GM23338 (cell line): ENCODE results near the gene ZSCAN23. TPM values are rescaled to one million over a fixed set of nuclear protein-coding genes. Genes with fewer than 3 reads are reported as not detected.

Source experiments
- ATAC-seq: fragments of 200-7000 bp; cut with Tn5 transposase; 3 replicates; pipeline ENCODE4 v1.9.1; 2020
- DNase-seq: peaks from one replicate; pipeline ENCODE4 v3.0.0-alpha.2; 2015; ENCODE audit warnings: low spot score
- H2AFZ ChIP-seq: fragments of 200-600 bp; sonication (generic); 2 replicates; pipeline ENCODE4 v1.8.0; 2016; ENCODE audit warnings: antibody characterized with exemption, mild to moderate bottlenecking, moderate library complexity
- H3F3A ChIP-seq: fragments of 200-600 bp; sonication (generic); replicated peaks from 2 replicates; pipeline ENCODE4 v1.8.0; 2017; ENCODE audit warnings: antibody characterized with exemption, mixed run types, low read depth
- H3K27ac ChIP-seq: fragments of 200-600 bp; sonication (generic); 2 replicates; pipeline ENCODE4 v1.6.1; 2016; ENCODE audit warnings: low read depth
- H3K27me3 ChIP-seq: fragments of 200-600 bp; sonication (generic); 2 replicates; pipeline ENCODE4 v1.8.0; 2016; ENCODE audit warnings: mild to moderate bottlenecking, mixed run types, moderate library complexity; ENCODE audit not compliant: insufficient read depth
- H3K36me3 ChIP-seq: fragments of 200-600 bp; sonication (generic); 2 replicates; pipeline ENCODE4 v1.8.0; 2016; ENCODE audit warnings: mild to moderate bottlenecking; ENCODE audit not compliant: insufficient read depth
- H3K4me1 ChIP-seq: fragments of 200-600 bp; sonication (generic); 2 replicates; pipeline ENCODE4 v1.8.0; 2016; ENCODE audit warnings: mild to moderate bottlenecking, moderate library complexity; ENCODE audit not compliant: insufficient read depth
- H3K4me2 ChIP-seq: fragments of 200-600 bp; sonication (generic); 2 replicates; pipeline ENCODE4 v1.7.1; 2017; ENCODE audit warnings: mixed run types
- H3K4me3 ChIP-seq: fragments of 200-600 bp; sonication (generic); 2 replicates; pipeline ENCODE4 v1.6.1; 2016; ENCODE audit warnings: mixed run types
- H3K79me2 ChIP-seq: fragments of 200-600 bp; sonication (generic); replicated peaks from 2 replicates; pipeline ENCODE4 v1.8.0; 2017; ENCODE audit warnings: mild to moderate bottlenecking; ENCODE audit not compliant: insufficient read depth
- H3K9me2 ChIP-seq: fragments of 200-600 bp; sonication (generic); 2 replicates; pipeline ENCODE4 v1.8.0; 2017; ENCODE audit not compliant: insufficient read depth
- H4K20me1 ChIP-seq: fragments of 200-600 bp; sonication (generic); replicated peaks from 2 replicates; pipeline ENCODE4 v1.8.0; 2017; ENCODE audit warnings: mild to moderate bottlenecking; ENCODE audit not compliant: insufficient read depth
- H3K27ac Mint-ChIP-seq: 2 replicates; pipeline ENCODE4 v1.8.0; 2020; ENCODE audit warnings: inconsistent platforms, mild to moderate bottlenecking, moderate library complexity, mixed read lengths
- H3K27me3 Mint-ChIP-seq: 3 replicates; pipeline ENCODE4 v1.8.0; 2022; ENCODE audit warnings: low read depth, mild to moderate bottlenecking, moderate library complexity, mixed read lengths, inconsistent platforms; ENCODE audit not compliant: insufficient read depth, poor library complexity
- H3K36me3 Mint-ChIP-seq: 3 replicates; pipeline ENCODE4 v1.8.0; 2021; ENCODE audit warnings: low read depth, mild to moderate bottlenecking, inconsistent platforms, moderate library complexity, mixed read lengths
- H3K4me1 Mint-ChIP-seq: 3 replicates; pipeline ENCODE4 v1.8.0; 2020; ENCODE audit warnings: mild to moderate bottlenecking, inconsistent platforms, mixed read lengths
- H3K4me3 Mint-ChIP-seq: 3 replicates; pipeline ENCODE4 v1.8.0; 2021; ENCODE audit warnings: moderate library complexity, mild to moderate bottlenecking, inconsistent platforms, mixed read lengths
- H3K9me3 Mint-ChIP-seq: 3 replicates; pipeline ENCODE4 v1.8.0; 2020; ENCODE audit warnings: moderate library complexity, mild to moderate bottlenecking, inconsistent platforms, mixed read lengths
- CTCF ChIP-seq, 2 experiments: fragments of 200-600 bp in 1 of 2; sonication (generic) in 1 of 2; conservative IDR thresholded peaks; 2 replicates each; pipeline versions ENCODE4 v1.5.1 to v1.6.1; 2016 to 2017; ENCODE audit warnings: antibody characterized with exemption in 2 of 2, low read depth in 2 of 2, mild to moderate bottlenecking in 2 of 2, moderate library complexity in 1 of 2
- ETS1 ChIP-seq: IDR thresholded peaks from 2 replicates; pipeline ENCODE4 v1.6.1; 2016; ENCODE audit warnings: antibody characterized with exemption
- EZH2 ChIP-seq: fragments of 200-600 bp; sonication (generic); IDR thresholded peaks from one replicate; pipeline ENCODE4 v1.8.0; 2017; ENCODE audit warnings: antibody characterized with exemption, mild to moderate bottlenecking, low read depth; ENCODE audit not compliant: unreplicated experiment
- EZH2phosphoT487 ChIP-seq: fragments of 200-600 bp; sonication (generic); IDR thresholded peaks from one replicate; pipeline ENCODE4 v1.8.1; 2018; ENCODE audit warnings: antibody characterized with exemption; ENCODE audit not compliant: unreplicated experiment
- JUNB ChIP-seq: IDR thresholded peaks from one replicate; pipeline ENCODE4 v1.6.1; 2016; ENCODE audit warnings: antibody characterized with exemption; ENCODE audit not compliant: unreplicated experiment
- NANOG ChIP-seq: IDR thresholded peaks from 2 replicates; pipeline ENCODE4 v1.6.1; 2016; ENCODE audit warnings: antibody characterized with exemption, borderline replicate concordance
- POLR2AphosphoS5 ChIP-seq: IDR thresholded peaks from 2 replicates; pipeline ENCODE4 v1.6.1; 2016; ENCODE audit warnings: antibody characterized with exemption, low read depth
- ZNF114 ChIP-seq: fragments of 250-450 bp; sonication (Bioruptor Pico); IDR thresholded peaks from 2 replicates; pipeline ENCODE4 v1.5.0; 2020; ENCODE audit warnings: mild to moderate bottlenecking, moderate library complexity
- ZNF462 ChIP-seq: fragments of 250-450 bp; sonication (Bioruptor Pico); IDR thresholded peaks from 2 replicates; pipeline ENCODE4 v1.5.0; 2020; ENCODE audit warnings: mild to moderate bottlenecking, moderate library complexity
- polyA plus RNA-seq: library from polyadenylated mRNA; unstranded; fragments of >200 nt; fragmentation: Nextera tagmentation; extraction: Ambion mirVana; gene quantifications from 2 replicates; pipeline ENCODE4 v1.2.1, GENCODE V29; 2016
- total RNA-seq: library from RNA; depleted of rRNA; stranded (reverse); fragments of >200 nt; shearing (Covaris generic); gene quantifications from 2 replicates; pipeline ENCODE4 v1.2.3, GENCODE V29; 2014

ZSCAN23 gene
- total and polyA plus RNA-seq, 2 experiments from 2014 or later, result 1.9 to 7.8 TPM

GRCh38 chr6:28458568-28458967 lies 15.3 kb upstream of the ZSCAN23 start:
- no peaks in the 10 kb centered on the region for H3K79me2 ChIP-seq
- no peaks in the 10 kb centered on the region for H3K4me1 Mint-ChIP-seq
- H3K27me3 ChIP-seq, result no peaks in the 10 kb centered on the region
- H2AFZ ChIP-seq, result no peak overlapping the region
- no peaks in the 10 kb centered on the region for H3K36me3 Mint-ChIP-seq
- ATAC-seq (no peak), DNase-seq (no peak)
- no peaks in the 10 kb centered on the region for H4K20me1 ChIP-seq
- no peak overlapping the region for H3K27ac ChIP-seq
- no peaks in the 10 kb centered on the region for H3K27me3 Mint-ChIP-seq
- H3K36me3 ChIP-seq, result no peaks in the 10 kb centered on the region
- H3K27ac Mint-ChIP-seq, result no peak overlapping the region
- H3K9me3 Mint-ChIP-seq, result no peaks in the 10 kb centered on the region
- H3K4me3 Mint-ChIP-seq, result no peak overlapping the region
- no peaks in the 10 kb centered on the region for H3F3A ChIP-seq
- 0 out of 2 replicates have a peak, but pooled peaks cover 3% of the 10 kb centered on the region for H3K9me2 ChIP-seq
- no peak overlapping the region for H3K4me2 ChIP-seq
- no peak overlapping the region for H3K4me3 ChIP-seq
- no peaks in the 10 kb centered on the region for H3K4me1 ChIP-seq
- TF ChIP-seq CTCF (conservative IDR thresholded peaks at IDR 0.05; ENCODE audit: low read depth in 2 of 2) (no peak), ETS1 (no peak), JUNB (no peak), EZH2 (no peak)

- peaks cover 9% of the 10 kb centered on the region for H3K27me3 Mint-ChIP-seq
- no peaks in the 10 kb centered on the region; the same call in 2 of the 3 replicates for H3K36me3 Mint-ChIP-seq
- H3K4me1 Mint-ChIP-seq, result peaks cover 4% of the 10 kb centered on the region; the same call in 1 of the 3 replicates
- no peaks in the 10 kb centered on the region for H3K27me3 ChIP-seq
- H4K20me1 ChIP-seq, result no peaks in the 10 kb centered on the region
- no peak for DNase-seq
- H2AFZ ChIP-seq, result no peak overlapping the region
- H3K27ac Mint-ChIP-seq, result no peak overlapping the region
- no peak overlapping the region for H3K4me3 ChIP-seq
- H3F3A ChIP-seq, result no peaks in the 10 kb centered on the region
- ATAC-seq, result no peak
- H3K27ac ChIP-seq, result no peak overlapping the region
- H3K9me2 ChIP-seq, result no peaks in the 10 kb centered on the region; the same call in 1 of the 2 replicates
- no peak overlapping the region for H3K4me2 ChIP-seq
- peaks cover 7% of the 10 kb centered on the region; the same call in 2 of the 3 replicates for H3K9me3 Mint-ChIP-seq
- H3K4me3 Mint-ChIP-seq, result no peak overlapping the region
- H3K79me2 ChIP-seq, result no peaks in the 10 kb centered on the region
- no peaks in the 10 kb centered on the region for H3K36me3 ChIP-seq
- H3K4me1 ChIP-seq, result no peaks in the 10 kb centered on the region
- no peak for TF ChIP-seq EZH2
- no peak for TF ChIP-seq ZNF462 (CRISPR knock-in tag)
- no peak for TF ChIP-seq EZH2phosphoT487
- TF ChIP-seq ETS1, result no peak
- TF ChIP-seq POLR2AphosphoS5, result no peak
- no peak for TF ChIP-seq CTCF (conservative IDR thresholded peaks at IDR 0.05; ENCODE audit: low read depth in 2 of 2)
- no peak for TF ChIP-seq NANOG
- TF ChIP-seq ZNF114 (CRISPR knock-in tag), result no peak
Observed at GRCh38 chr6:28449056-28449455, 5.8 kb upstream of the ZSCAN23 start.
